ENCODE results near the gene MPPED2.

MPPED2 gene

GRCh38 chr11:30526558-30526957, 59.6 kb downstream of the MPPED2 start:
- DNase-seq, result no peak

DNA sequence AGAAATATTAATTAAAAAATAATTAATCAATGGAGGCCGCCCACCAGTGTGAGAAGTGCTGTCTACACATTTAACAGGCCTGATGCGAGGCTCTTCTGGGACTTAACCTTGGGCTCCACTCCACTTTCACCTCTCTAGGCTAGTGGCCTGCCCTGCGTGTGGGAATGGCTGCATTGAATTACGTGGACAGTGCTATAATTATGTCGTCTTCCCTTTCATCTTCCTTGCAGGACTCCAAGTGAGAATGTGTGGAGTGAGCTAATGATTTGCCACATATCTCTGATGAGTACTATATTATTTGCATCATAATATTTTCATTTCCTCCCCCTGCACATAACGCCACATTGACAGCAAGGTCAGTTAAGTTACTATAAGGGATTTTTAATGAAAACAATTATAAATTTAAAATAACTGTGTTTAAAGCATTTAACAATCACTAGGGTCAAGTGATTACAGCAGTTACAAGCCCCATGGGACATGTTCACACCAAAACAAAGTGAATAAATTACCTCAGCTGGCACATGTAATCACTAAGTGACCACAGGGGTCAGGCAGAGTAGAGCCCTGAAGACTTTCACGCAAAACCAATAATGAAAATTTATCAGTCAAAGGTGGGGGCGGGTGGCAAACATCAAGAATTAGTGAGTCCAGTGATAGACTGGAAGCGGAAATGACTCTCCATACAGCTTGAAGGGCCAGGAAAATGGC, 63.5 kb downstream of the MPPED2 start:
- no peak for DNase-seq

- DNase-seq, result no peak
Observed at GRCh38 chr11:30521297-30522071, 64.7 kb downstream of the MPPED2 start.

DNA sequence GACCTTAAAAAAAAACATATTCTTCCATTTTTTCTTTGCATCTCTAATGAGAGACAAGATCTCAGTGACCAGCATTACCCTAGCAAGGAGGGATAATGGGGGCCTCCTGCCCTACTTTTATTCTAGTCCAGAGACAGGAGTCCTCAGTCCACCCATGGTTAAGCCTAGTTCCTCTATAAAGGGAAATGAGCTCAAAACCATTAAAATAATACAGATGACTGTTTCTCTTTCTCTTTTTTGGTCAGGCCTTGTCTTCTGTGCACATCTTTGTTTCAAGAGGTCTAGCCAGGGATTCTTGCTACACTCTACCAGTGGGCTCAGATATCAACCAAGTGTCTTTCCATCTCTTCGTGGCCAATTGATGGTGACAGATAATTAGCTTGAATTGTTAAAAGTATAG, 73.1 kb downstream of the MPPED2 start:
- no peak for DNase-seq

- no peak for DNase-seq
Observed at GRCh38 chr11:30511408-30511807, 74.7 kb downstream of the MPPED2 start.

DNA sequence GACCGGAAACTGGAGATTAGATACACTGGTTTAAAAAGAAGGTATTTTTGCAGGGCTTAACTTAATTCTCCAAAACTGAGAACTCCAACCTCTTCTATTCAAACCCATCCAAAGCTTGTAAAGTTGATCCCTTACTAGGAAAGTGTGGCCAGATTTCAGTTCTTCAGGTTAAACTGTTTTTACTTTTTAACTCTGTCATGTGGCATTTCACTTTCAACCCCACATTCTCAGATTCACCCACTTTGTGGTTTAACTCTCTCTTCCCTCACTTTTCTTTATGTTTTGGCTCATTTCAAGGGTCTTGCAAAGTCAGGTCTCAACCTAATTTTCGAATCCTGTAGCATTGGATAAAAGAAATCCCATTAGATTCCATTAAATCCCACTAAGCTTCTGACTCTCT, 75.4 kb downstream of the MPPED2 start:
- no peak for DNase-seq

- no peak for DNase-seq
Observed at GRCh38 chr11:30509364-30509763, 76.8 kb downstream of the MPPED2 start.

- DNase-seq, result no peak
Observed at GRCh38 chr11:30508594-30508993, 77.6 kb downstream of the MPPED2 start.

DNA sequence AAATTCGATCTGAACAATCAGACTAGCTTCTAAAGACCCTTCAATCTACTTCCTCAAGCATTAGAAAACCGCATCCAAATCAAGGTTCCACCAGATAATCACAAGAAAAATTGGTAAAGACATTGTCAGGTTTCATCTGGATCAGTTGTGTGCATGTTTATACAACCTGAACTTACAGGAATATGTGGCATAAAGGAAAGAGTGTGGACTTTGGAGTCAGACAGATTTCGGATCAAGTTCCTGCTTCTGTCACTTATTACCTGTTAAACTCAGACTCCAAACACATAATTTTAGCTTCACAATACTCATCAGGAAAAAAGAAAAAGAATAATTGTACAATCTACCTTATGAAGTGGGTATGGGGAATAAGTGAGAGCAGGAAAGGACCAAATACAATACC, 80.5 kb downstream of the MPPED2 start:
- DNase-seq, result no peak

DNA sequence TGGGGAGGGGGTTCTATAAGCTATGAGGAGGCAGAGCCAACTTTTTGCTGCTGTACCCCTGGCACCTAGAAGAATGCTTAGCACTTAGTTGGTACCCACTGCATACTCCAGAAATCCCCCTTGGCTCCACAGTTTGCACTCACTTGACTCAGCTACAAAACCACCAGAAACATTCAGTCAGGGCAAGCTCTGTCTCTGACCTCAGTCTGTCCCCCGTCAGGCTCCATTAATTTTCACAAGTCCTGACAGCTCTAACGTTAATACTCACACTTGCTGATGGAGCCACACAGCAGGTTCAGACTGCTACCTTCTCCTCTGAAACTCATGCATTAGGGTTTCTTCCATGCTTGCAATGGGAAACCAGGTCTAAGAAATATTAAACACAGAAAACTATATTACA, 81.7 kb downstream of the MPPED2 start:
- DNase-seq, result no peak

- DNase-seq, result no peak
Observed at GRCh38 chr11:30503156-30503555, 83.0 kb downstream of the MPPED2 start.

- DNase-seq, result no peak
Observed at GRCh38 chr11:30502305-30502704, 83.8 kb downstream of the MPPED2 start.

GRCh38 chr11:30501744-30502143, 84.4 kb downstream of the MPPED2 start:
- DNase-seq, result no peak

- no peak for DNase-seq
Observed at GRCh38 chr11:30499940-30500339, 86.2 kb downstream of the MPPED2 start.

- no peak for DNase-seq
Observed at GRCh38 chr11:30497600-30497999, 88.6 kb downstream of the MPPED2 start.

DNA sequence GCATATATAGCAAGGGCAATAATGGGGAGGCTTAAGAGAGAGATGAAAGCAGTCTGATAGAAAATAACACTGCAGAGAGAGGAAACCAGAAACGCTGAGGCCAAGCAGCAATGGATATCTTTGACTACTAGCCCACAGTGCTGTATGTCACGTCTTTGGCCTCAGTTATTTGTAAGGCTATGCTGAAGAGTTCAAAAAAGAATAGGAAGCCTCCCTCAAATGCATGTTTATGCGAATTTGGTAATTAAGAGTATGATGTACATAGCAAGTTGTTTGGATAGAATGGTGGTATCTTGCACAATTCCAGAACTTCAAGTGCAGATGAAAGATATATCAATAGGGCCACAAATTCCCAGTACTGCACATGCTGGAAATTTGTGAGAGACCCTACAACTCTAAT, 89.2 kb downstream of the MPPED2 start:
- DNase-seq, result no peak

DNA sequence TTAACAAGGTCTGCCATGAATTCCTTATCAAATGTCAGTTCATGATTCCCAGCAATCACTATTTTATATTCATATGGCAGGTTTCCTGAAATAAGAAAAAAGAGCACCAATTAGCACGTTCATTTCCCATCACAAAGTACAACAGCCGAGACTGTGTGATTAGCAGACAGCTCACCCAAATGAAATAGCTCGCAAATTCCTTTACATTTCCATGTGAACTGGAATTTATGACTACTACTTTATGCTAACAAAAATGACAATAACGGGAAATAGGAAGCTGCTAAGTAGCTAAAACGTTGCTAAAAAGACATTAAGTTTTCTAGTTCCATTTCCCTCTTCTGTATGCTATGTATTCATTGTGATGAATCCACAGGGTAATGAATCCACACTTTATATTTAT, 90.7 kb downstream of the MPPED2 start:
- DNase-seq, result no peak

DNA sequence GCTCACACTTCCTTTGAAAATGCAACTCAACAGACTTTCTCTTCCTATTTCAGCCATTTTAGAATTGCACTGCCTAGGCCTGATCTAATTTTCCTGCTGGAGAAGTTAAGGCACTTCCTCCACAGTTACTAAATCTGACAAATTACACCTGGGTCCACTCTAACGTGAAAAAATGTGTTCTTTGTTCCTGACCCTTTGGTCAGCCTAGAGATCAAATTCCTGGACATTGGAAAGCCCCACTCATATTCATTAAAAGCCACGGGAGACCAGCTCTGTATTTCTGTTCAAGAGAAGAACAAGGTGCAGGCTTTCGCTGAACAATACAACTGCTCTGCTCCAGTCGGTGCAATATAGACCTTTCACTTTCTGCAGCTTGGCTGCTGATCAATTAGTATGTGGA, 96.6 kb downstream of the MPPED2 start:
- no peak for DNase-seq

GRCh38 chr11:30489076-30489475, 97.1 kb downstream of the MPPED2 start:
- no peak for DNase-seq

- no peak for DNase-seq
Observed at GRCh38 chr11:30488304-30488998, 97.7 kb downstream of the MPPED2 start.

GRCh38 chr11:30487200-30487898, 98.8 kb downstream of the MPPED2 start:
- DNase-seq, result no peak

GRCh38 chr11:30485756-30486155, 100.4 kb downstream of the MPPED2 start:
- no peak for DNase-seq

- no peak for DNase-seq
Observed at GRCh38 chr11:30485222-30485621, 100.9 kb downstream of the MPPED2 start.

Data from midbrain (tissue), 1 donor.